GM04503 (cell line): ENCODE data around the gene COL13A1.

Experiments
- DNase-seq: peaks from one replicate; pipeline ENCODE4 v3.0.0-alpha.2; 2012; ENCODE audit warnings: low read depth

COL13A1 gene

DNA sequence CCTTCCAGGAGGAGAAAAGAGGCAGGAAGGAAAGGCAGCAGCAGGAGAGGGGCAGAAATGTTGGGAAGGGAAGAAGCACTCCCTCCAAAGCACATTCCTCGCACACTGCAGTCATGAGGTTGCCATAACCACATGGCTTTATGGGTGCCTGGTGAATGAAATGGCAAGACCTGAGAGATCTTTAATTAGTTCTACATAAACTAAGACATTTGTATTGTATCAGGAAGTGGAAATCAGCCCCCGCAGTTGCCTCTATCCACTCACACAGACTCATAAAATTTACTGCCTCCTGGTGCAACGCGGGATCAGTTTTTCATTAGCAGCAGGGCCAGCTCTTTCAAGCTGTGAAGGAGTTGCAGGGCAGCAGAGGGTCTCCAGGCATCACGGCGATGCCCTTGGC, 106.4 kb downstream of the COL13A1 start:
- DNase-seq: no peak

DNA sequence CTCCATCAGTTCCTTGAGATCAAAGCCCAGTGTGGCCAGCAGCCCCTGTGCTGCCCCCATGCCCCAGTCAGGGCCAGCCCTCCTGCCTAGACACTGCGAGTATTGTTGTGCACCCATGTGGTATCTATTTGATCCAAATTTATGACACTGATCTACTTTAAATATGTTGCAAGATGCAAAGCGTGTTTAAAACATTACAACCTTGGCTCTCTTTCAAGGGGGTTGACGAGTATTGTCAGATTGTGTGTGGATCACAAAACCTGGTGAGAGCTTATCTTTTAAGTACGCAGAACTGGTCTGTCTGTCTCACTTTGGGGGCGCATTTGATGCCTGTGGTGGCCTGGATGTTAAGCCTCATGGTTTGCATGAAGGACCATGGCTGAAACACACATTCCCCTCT, 108.9 kb downstream of the COL13A1 start:
- no peak for DNase-seq

DNA sequence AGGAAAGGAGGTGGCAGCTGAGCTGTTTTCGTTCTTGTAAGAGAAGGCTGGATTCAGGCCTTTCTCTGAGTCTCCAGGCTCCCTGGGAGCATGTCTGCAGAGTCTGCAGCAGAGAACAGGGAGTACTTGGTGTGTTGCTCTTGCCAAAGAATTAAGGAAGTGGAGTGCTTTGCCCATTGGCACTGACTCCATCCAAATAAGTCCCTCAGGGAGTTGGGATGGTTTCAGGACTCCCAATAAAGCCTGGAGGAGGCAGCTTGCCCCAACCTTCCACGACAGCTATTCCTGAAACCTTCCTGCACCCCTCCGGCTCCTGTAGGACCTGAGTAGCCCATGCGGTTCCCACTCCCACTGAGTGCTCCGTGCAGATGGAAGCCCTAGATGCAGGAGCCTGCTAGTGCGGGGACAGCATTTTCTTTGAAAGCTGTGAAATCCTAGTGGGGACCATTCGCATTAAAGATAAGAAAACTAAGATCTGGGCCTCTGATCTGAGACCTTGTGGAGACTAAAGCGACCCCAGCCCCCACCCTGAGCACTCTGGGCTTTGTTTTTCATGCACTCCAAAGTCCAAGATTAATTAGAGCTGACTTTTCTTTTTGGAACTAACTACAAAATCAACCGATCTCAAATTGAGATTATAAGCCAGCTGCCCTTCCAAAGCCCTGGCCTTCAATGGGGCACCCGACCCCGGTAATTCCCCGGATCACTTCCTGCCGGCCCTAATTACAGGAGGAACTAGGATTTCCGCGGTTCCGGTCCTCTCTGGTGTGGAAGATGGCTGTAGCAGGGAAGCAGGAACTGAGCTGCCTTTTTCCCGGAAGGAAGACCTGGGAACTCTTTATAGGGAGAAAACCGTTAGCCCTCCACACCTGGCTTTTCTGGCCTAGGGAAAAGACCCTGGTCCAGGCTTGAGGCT, 110.2 kb downstream of the COL13A1 start:
- no peak for DNase-seq

DNA sequence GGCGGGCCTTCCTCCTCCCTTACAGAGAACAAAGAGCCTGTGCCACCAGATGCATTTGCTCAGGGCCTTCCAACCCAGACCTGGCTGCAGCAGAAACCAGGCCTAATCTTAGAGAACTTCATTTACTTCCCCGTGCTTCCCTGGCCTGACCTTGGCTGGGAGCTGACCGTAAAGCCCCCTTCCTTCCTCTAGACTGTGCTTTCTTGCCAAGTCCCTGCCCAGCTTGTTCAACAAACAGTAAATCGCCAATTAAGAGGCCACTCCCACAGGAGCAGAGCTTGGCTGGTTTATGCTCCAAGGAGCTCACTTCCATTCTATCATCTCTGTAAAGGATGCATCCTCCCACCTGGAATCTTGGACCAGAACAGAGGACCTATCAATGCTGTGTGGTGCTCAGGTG, 110.9 kb downstream of the COL13A1 start:
- no peak for DNase-seq

DNA sequence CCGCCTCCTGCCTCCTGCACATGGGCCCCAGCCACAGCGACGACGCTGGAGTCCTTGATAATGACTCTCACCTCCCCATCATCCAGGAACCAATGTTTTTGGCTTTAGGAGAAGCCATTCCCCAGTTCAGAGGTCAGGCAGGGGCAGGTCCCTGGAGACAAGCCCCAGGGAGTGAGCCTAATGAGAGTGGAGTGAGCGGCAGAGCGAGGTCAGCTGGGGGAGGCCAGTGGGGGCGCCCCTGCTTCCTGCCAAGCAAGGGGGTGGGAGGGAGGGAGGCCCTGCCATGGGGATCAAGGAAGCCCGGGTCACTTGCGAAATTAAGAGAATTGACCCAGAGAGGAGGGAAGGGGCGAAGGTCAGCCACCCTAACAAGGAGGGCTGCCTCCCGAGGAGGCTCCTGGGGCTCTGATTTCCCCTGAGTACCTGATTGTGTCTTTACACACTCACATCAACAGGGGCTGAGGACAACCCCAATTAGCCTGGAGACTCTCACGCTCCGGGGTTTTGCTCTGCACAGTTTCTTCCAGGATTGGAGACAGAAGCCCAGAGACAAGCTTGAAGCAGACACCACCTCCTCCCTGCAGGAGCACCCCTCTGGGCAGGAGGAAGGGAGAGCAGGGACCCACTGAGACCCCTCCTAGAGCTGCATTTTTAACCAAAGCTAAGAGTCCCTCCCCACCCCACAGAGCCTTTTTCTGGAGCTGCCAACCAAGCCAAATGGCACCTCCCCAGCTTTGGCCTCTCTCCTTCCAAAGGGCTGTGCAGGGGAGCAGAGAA, 112.1 kb downstream of the COL13A1 start:
- DNase-seq: no peak

- no peak for DNase-seq
Observed at GRCh38 chr10:69914398-69915214, 112.9 kb downstream of the COL13A1 start.

- DNase-seq: no peak
Observed at GRCh38 chr10:69915215-69915560, 113.5 kb downstream of the COL13A1 start.

- DNase-seq: no peak
Observed at GRCh38 chr10:69916118-69916517, 114.4 kb downstream of the COL13A1 start.

DNA sequence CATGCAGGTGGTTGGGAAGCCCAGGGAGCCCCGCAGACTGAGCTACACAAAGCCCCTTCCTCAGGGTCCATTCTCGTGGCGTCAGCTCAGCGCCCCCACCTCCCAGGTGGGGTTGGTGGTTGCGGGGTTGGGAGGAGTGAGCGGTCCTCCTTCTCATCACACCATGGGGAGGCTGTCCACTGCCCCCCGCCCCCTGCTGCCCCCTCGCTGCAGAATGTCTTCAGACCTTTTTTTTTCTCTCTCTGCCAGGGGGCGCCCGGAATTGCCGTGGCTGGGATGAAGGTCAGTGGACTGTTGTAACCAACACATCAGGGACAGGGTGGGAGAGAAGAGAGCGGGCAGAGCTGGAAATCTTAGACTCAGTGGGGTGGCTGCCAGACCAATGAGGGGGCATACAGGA, 116.3 kb downstream of the COL13A1 start:
- no peak for DNase-seq

DNA sequence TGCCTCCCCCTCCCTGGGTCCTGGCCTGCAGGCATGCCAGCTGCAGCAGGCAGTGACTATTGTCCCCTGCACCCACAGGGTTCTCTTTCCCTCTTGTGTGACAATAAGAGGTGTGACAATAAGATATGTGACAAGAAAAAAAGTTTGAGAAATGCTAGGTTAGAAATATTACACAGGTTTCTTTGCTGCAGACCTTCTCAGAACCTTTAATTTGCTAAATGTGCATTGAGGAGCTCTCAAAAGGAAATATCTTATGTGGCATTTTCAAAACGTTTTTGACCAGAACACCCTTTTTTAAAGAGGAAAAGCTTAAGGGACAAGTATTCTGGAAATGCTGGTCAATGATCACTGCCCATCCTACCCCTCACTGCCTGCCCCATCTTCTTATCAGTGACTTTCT, 117.5 kb downstream of the COL13A1 start:
- DNase-seq: no peak

DNA sequence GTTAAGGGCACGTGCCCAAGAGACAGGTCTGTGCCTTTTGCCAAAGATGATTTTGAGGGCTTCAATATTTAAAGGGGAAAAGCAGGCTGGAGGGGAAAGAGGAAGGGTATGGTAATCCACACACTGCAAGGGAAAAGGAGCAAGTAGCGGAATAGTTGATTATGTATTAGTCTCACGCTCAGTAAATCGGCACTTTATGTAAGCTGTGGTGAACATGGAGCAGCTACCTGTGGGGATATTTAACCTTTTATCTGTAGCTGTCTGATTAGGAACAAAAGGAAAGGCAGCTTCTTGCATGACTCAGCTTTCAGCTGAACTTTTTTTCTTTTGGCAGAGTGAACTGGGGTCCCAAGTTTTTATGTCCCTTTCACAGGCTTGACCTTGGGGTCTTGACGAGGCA, 123.4 kb downstream of the COL13A1 start:
- no peak for DNase-seq

- no peak for DNase-seq
Observed at GRCh38 chr10:69928339-69928738, 126.6 kb downstream of the COL13A1 start.

- DNase-seq: no peak
Observed at GRCh38 chr10:69929575-69929974, 127.9 kb downstream of the COL13A1 start.

DNA sequence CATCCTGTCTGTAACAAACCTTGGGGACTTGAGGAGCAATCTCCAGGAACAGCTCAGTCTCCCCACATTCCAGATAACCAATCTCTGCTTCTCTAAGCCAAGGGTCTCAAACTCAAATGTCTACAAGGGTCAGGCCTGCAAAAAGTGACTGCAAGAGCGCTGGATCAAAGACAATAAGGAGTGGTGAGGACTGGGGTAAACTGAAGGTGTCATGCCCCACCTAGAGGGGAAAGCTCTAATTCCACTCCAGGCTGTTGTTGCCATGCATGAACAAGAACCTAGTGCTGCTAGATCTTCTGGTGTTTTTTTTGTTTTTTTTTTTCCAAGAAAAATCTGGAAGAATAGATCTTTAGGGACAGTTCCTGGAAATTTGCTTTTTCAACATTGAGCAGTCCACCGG, 133.1 kb downstream of the COL13A1 start:
- no peak for DNase-seq

DNA sequence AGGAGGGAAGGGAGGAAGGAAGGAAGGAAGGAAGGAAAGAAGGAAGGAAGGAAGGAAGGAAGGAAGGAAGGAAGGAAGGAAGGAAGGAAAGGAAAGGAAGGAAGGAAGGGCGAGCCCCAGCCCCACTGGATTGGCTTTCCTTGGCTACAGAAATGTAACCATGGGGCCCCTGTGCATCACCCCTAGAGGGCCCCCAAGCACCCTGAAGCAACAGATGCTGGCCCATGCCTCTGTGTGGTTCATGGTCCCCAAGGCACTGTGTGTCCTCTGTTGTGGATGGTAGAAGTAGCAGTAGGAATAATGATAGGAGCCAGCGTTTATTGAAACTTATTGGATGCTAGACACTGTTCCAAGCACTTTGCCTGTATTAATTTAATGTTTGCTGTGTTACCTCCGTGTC, 134.4 kb downstream of the COL13A1 start:
- DNase-seq: no peak

DNA sequence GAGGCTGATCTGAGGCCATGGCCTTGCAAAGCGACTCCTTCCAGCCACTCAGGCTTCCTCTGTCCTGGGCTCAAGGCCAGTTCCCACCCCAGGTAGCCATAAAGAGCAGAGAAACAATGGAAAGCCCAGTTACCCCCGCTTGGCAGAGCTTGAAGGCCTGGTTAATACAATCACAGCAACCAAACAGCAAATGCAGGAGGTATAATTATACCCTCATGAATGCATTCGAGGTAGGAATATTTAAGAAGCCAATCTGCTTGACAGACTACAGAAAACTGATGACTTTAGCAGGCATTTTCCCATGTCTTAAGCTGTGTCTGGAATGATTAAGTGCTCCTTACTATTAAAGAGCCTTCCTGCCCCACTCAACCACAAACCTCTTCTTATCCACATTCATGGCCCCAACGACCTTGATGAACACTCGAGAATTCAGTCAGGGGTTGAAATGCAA, 136.9 kb downstream of the COL13A1 start:
- no peak for DNase-seq

- DNase-seq: no peak
Observed at GRCh38 chr10:69939061-69939460, 137.4 kb downstream of the COL13A1 start.

GRCh38 chr10:69939481-69939880, 137.8 kb downstream of the COL13A1 start:
- DNase-seq: no peak

DNA sequence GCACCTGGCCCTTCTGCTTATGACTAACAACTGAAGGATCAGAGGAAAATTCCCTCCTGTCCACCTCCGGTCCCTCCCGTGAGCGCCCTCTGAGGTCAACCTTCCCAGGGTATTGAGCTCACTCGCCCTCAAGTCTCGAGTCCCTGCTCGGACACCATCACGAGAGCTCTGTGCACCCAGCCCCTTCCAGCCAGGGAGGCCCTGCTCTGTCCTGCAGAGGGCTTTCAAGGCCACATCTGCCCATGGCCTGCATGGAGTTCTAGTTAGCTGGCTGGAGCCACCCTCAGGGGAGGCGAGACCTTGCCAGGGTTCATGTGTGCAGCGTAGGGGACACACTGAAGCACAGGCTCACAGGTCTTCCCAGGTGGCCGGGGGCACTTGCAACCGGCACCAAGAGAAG, 140.0 kb downstream of the COL13A1 start:
- DNase-seq: no peak

DNA sequence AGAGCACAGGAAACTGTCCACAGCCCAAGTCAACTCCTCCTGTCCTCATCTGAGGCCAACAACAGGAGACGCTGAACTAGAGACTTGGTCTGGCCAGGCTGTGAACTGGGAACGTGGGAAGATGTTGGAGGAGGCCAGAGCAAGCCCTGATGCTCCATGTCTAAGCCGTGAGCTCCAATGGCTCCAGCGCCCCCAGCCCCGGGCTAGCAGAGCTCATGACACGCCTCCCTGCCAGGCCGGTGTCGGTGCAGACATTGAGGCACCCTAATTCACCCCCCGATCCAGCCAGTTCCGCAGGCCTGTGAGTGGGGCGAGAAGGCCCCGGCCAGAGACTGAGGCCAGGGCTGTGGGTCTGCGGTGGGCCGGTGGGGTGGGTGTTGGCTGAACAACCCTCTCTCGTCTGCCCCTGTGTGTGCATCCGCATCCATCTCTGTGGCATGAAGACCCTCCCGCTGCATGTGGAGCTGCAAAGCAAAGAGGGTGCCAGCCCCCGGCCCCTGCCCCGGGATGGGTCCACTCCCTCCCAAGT, 141.7 kb downstream of the COL13A1 start:
- DNase-seq: no peak

- no peak for DNase-seq
Observed at GRCh38 chr10:69944761-69945160, 143.1 kb downstream of the COL13A1 start.

DNA sequence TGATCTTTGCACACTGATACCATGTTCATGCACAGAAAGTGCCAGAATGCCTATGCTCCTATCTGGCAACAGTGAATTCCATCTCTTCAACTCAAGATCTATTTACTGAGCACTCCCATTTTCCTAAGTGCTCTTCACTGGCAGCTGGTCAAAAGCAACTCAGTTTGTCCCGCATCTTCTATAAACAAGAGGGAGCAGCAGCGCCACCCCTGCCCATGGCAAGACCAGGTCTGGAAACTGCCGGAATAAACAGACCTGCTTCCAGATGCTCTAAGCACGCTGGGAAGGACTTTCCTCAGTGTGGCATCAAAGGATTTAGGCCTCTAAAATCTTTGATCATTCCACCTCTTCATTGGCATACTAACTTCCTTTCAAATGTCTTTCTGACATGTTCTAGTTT, 146.6 kb downstream of the COL13A1 start:
- DNase-seq: no peak
